ENCODE measurements around the gene CDC34. TPM values are rescaled to one million over a fixed set of nuclear protein-coding genes. Genes with fewer than 3 reads are reported as not detected.

The CDC34 gene
- total and polyA plus RNA-seq, 9 of the 15 experiments (the other 6 are each of a cell fraction or from before 2014, with no cell fraction given): 0.80 to 203 (median 65.5) TPM

GRCh38 chr19:506404-507285, 24.9 kb upstream of the CDC34 start:
- WGBS (ENCODE audit: insufficient coverage, low coverage, missing lambda C conversion rate): 9% methylated on average over 38 of the region's 48 CpGs
- Histone ChIP-seq H4K20me1 (replicated peaks; ENCODE audit: control insufficient read depth, insufficient read depth, low read length) (no peaks in the 10 kb centered on the region), H3K4me2 (ENCODE audit: insufficient read depth, low read length) (peak overlapping the region; percentile 95), H3K27me3 (ENCODE audit: control insufficient read depth in 2 of 2, insufficient read depth in 2 of 2, low read length in 2 of 2) (no peaks in the 10 kb centered on the region), H3K9me3 (replicated peaks; ENCODE audit: control insufficient read depth, insufficient read depth, low read depth, low read length) (no peaks in the 10 kb centered on the region), H2AFZ (ENCODE audit: low read depth, low read length) (peak overlapping the region; percentile 100), H3K4me1 (replicated peaks in 1 of 2; ENCODE audit: control insufficient read depth in 2 of 2, insufficient read depth in 2 of 2, low read length in 2 of 2) (peaks cover 10 to 53% of the 10 kb centered on the region in 2 experiments; a peak in 4 of 5 replicates), H3K9me1 (ENCODE audit: control insufficient read depth, insufficient read depth, low read length) (no peaks in the 10 kb centered on the region), H3K27ac (ENCODE audit: extremely low read depth, low read depth, low read length) (peak overlapping the region; percentile 99), H3K9ac (ENCODE audit: insufficient read depth in 1 of 2, low read depth in 2 of 2, low read length in 2 of 2) (peak overlapping the region; percentile 92 to 98), H3K4me3 (peak overlapping the region; percentile 100), H3K79me2 (ENCODE audit: control insufficient read depth, insufficient read depth, low read length) (peaks cover 13% of the 10 kb centered on the region; the same call in 2 of the 3 replicates), H3K36me3 (ENCODE audit: control insufficient read depth, insufficient read depth, low read length) (peaks cover 13% of the 10 kb centered on the region; the same call in 2 of the 3 replicates)
- peak; percentile 99 for FAIRE-seq
- in situ Hi-C loops (cut with MboI) (no loop called here), intact Hi-C loops (cut with micrococcal nuclease) (no loop called here)
- DNase-seq (ENCODE audit: extremely low read depth in 1 of 4, low spot score in 3 of 4): peak; percentile 95 to 99 (median 98)
- ChIA-PET CTCF (ENCODE audit: low intra/inter-chr PET ratio) (interaction anchor here (0.9 kb wide), 1 partner anchor 18 kb away, joined by 3 read pairs; no protein-coding TSS in a partner anchor), POLR2A (interaction anchor here (0.6 to 1.0 kb wide), 3 partner anchors 11 to 397 kb away, joined by 4 to 6 read pairs (median 4); no protein-coding TSS in a partner anchor)
- ATAC-seq: peak; percentile 90
- BruUV-seq (replicated peaks): no TSS peak
- TF ChIP-seq NBN (IDR thresholded peaks at IDR 0.05; ENCODE audit: low read depth) (0 out of 2 replicates have a peak, but pooled peaks have one; percentile 30), HNRNPL (IDR thresholded peaks at IDR 0.05; ENCODE audit: low read depth, low read length) (peak; percentile 26; the same call in 1 of the 2 replicates), HOMEZ (CRISPR knock-in tag; IDR thresholded peaks at IDR 0.05) (no peak), ZC3H4 (CRISPR knock-in tag; IDR thresholded peaks at IDR 0.05; ENCODE audit: borderline replicate concordance) (no peak), IRF1 (CRISPR knock-in tag; IDR thresholded peaks at IDR 0.05; ENCODE audit: borderline replicate concordance) (no peak), ZBTB9 (CRISPR knock-in tag; IDR thresholded peaks at IDR 0.05) (no peak), ESRRA (IDR thresholded peaks at IDR 0.05; ENCODE audit: borderline replicate concordance, low read depth) (peak; percentile 28; the same call in 1 of the 2 replicates), RB1 (IDR thresholded peaks at IDR 0.05; ENCODE audit: low read depth) (peak; percentile 96), KDM4B (IDR thresholded peaks at IDR 0.05; ENCODE audit: borderline replicate concordance in 2 of 2, low read depth in 1 of 2) (peak in 1 of 2 experiments; percentile 74; a peak in 1 of 4 replicates), ZNF740 (CRISPR knock-in tag; IDR thresholded peaks at IDR 0.05) (no peak), ZNF740 (tag; IDR thresholded peaks at IDR 0.05) (no peak), RUNX1 (IDR thresholded peaks at IDR 0.05; ENCODE audit: low read depth) (no peak), NFIX (CRISPR knock-in tag; IDR thresholded peaks at IDR 0.05; ENCODE audit: low read depth) (no peak; the same call in 1 of the 2 replicates), HNRNPH1 (optimal IDR thresholded peaks at IDR 0.05; ENCODE audit: low read depth, low read length) (no peak), MYC (IDR thresholded peaks at IDR 0.05; ENCODE audit: low read depth, low read length) (peak; percentile 40; the same call in 1 of the 2 replicates), MYC (CRISPR knock-in tag; IDR thresholded peaks at IDR 0.05; ENCODE audit: borderline replicate concordance, low read depth) (no peak)

Measured in K562 (cell line).